Tibial nerve (tissue), 3 donors: ENCODE results near the gene LMF1.

Experiments used
- CTCF ChIP-seq, 5 experiments: fragments of 200-600 bp in 3 of 5; fragments of 450-650 bp in 2 of 5; sonication (generic) in 3 of 5; IDR thresholded peaks; one replicate each; pipeline ENCODE4 v1.5.1; 2016 to 2019; ENCODE audit warnings: antibody characterized with exemption in 5 of 5, mild to moderate bottlenecking in 3 of 5, moderate library complexity in 2 of 5
- POLR2A ChIP-seq, 2 donors: fragments of 450-650 bp; IDR thresholded peaks; one replicate each; pipeline ENCODE4 v1.6.1; 2017; ENCODE audit warnings: antibody characterized with exemption in 2 of 2, mild to moderate bottlenecking in 2 of 2, moderate library complexity in 2 of 2

GRCh38 chr16:929227-930073 is 41.3 kb downstream of the LMF1 start:
- TF ChIP-seq CTCF (IDR thresholded peaks at IDR 0.05) (no peak), POLR2A (IDR thresholded peaks at IDR 0.05) (no peak)
